GM19328 (cell line): ENCODE measurements around the gene OGDHL.

Experiments used
- ATAC-seq: cut with Tn5 transposase; IDR thresholded peaks from one replicate; pipeline ENCODE4 v1.9.1; 2021; ENCODE audit warnings: mild to moderate bottlenecking, moderate library complexity; ENCODE audit not compliant: unreplicated experiment

Gene OGDHL

GRCh38 chr10:49691588-49691987, 70.5 kb downstream of the OGDHL start:
- ATAC-seq = no peak

GRCh38 chr10:49690698-49691356, 71.3 kb downstream of the OGDHL start:
- no peak for ATAC-seq

GRCh38 chr10:49689882-49690510, 72.1 kb downstream of the OGDHL start:
- ATAC-seq = no peak

GRCh38 chr10:49688920-49689319, 73.2 kb downstream of the OGDHL start:
- no peak for ATAC-seq

- no peak for ATAC-seq
Observed at GRCh38 chr10:49688261-49688846, 73.8 kb downstream of the OGDHL start.

GRCh38 chr10:49686651-49687050, 75.5 kb downstream of the OGDHL start:
- no peak for ATAC-seq
